ENCODE measurements around the gene ZNRF2.
A peak's percentile ranks its signal among the peaks of the same experiment; 100 is the strongest.

The ZNRF2 gene

GRCh38 chr7:30315589-30315988 is 31.2 kb downstream of the ZNRF2 start:
- Mint-ChIP-seq H3K27ac (peak overlapping the region; percentile 53), H3K27me3 (no peaks in the 10 kb centered on the region), H3K9me3 (peaks cover 2% of the 10 kb centered on the region), H3K36me3 (no peaks in the 10 kb centered on the region), H3K4me3 (no peak overlapping the region), H3K4me1 (peaks cover 68% of the 10 kb centered on the region)
- ATAC-seq, result no peak

- Mint-ChIP-seq H3K4me3 (peak overlapping the region; percentile 4), H3K9me3 (no peaks in the 10 kb centered on the region), H3K27ac (peak overlapping the region; percentile 99), H3K4me1 (peaks cover 67% of the 10 kb centered on the region), H3K27me3 (no peaks in the 10 kb centered on the region), H3K36me3 (peaks cover 10% of the 10 kb centered on the region)
- no peak for ATAC-seq
Observed at GRCh38 chr7:30320392-30320791, 36.0 kb downstream of the ZNRF2 start.

GRCh38 chr7:30321089-30321881 is 36.9 kb downstream of the ZNRF2 start:
- peaks cover 2% of the 10 kb centered on the region for H3K9me3 Mint-ChIP-seq
- ATAC-seq, result no peak
- H3K4me3 Mint-ChIP-seq, result peak overlapping the region; percentile 80
- peaks cover 14% of the 10 kb centered on the region for H3K36me3 Mint-ChIP-seq
- H3K27ac Mint-ChIP-seq, result peak overlapping the region; percentile 99
- H3K27me3 Mint-ChIP-seq, result no peaks in the 10 kb centered on the region
- peaks cover 71% of the 10 kb centered on the region for H3K4me1 Mint-ChIP-seq

GRCh38 chr7:30321882-30322192 is 37.4 kb downstream of the ZNRF2 start:
- Mint-ChIP-seq H3K4me1 (peaks cover 76% of the 10 kb centered on the region), H3K9me3 (peaks cover 4% of the 10 kb centered on the region), H3K27me3 (no peaks in the 10 kb centered on the region), H3K27ac (peak overlapping the region; percentile 99), H3K36me3 (peaks cover 19% of the 10 kb centered on the region), H3K4me3 (peak overlapping the region; percentile 80)
- ATAC-seq, result no peak

- peak; percentile 88 for ATAC-seq
- Mint-ChIP-seq H3K4me3 (peak overlapping the region; percentile 80), H3K27me3 (no peaks in the 10 kb centered on the region), H3K27ac (peak overlapping the region; percentile 99), H3K4me1 (peaks cover 76% of the 10 kb centered on the region), H3K9me3 (peaks cover 4% of the 10 kb centered on the region), H3K36me3 (peaks cover 23% of the 10 kb centered on the region)
Observed at GRCh38 chr7:30322271-30323005, 38.0 kb downstream of the ZNRF2 start.

GRCh38 chr7:30323006-30323355 is 38.6 kb downstream of the ZNRF2 start:
- peaks cover 4% of the 10 kb centered on the region for H3K9me3 Mint-ChIP-seq
- no peaks in the 10 kb centered on the region for H3K27me3 Mint-ChIP-seq
- H3K4me1 Mint-ChIP-seq, result peaks cover 70% of the 10 kb centered on the region
- H3K36me3 Mint-ChIP-seq, result peaks cover 23% of the 10 kb centered on the region
- H3K4me3 Mint-ChIP-seq, result peak overlapping the region; percentile 80
- H3K27ac Mint-ChIP-seq, result peak overlapping the region; percentile 99
- ATAC-seq, result peak; percentile 79

- H3K9me3 Mint-ChIP-seq, result peaks cover 7% of the 10 kb centered on the region
- H3K4me1 Mint-ChIP-seq, result peaks cover 68% of the 10 kb centered on the region
- no peak for ATAC-seq
- H3K27me3 Mint-ChIP-seq, result no peaks in the 10 kb centered on the region
- H3K36me3 Mint-ChIP-seq, result peaks cover 41% of the 10 kb centered on the region
- H3K27ac Mint-ChIP-seq, result no peak overlapping the region
- H3K4me3 Mint-ChIP-seq, result no peak overlapping the region
Observed at GRCh38 chr7:30327813-30328212, 43.4 kb downstream of the ZNRF2 start.

- no peak for ATAC-seq
- peaks cover 43% of the 10 kb centered on the region for H3K36me3 Mint-ChIP-seq
- peak overlapping the region; percentile 73 for H3K27ac Mint-ChIP-seq
- peaks cover 67% of the 10 kb centered on the region for H3K4me1 Mint-ChIP-seq
- peaks cover 7% of the 10 kb centered on the region for H3K9me3 Mint-ChIP-seq
- no peak overlapping the region for H3K4me3 Mint-ChIP-seq
- H3K27me3 Mint-ChIP-seq, result no peaks in the 10 kb centered on the region
Observed at GRCh38 chr7:30328381-30328780, 44.0 kb downstream of the ZNRF2 start.

- Mint-ChIP-seq H3K9me3 (peaks cover 7% of the 10 kb centered on the region), H3K4me3 (no peak overlapping the region), H3K27me3 (no peaks in the 10 kb centered on the region), H3K36me3 (peaks cover 34% of the 10 kb centered on the region), H3K27ac (peak overlapping the region; percentile 73), H3K4me1 (peaks cover 80% of the 10 kb centered on the region)
- no peak for ATAC-seq
Observed at GRCh38 chr7:30329716-30330115, 45.3 kb downstream of the ZNRF2 start.

- no peaks in the 10 kb centered on the region for H3K27me3 Mint-ChIP-seq
- peaks cover 33% of the 10 kb centered on the region for H3K36me3 Mint-ChIP-seq
- H3K27ac Mint-ChIP-seq, result peak overlapping the region; percentile 73
- peak overlapping the region; percentile 69 for H3K4me3 Mint-ChIP-seq
- ATAC-seq, result peak; percentile 82
- H3K4me1 Mint-ChIP-seq, result peaks cover 77% of the 10 kb centered on the region
- peaks cover 7% of the 10 kb centered on the region for H3K9me3 Mint-ChIP-seq
Observed at GRCh38 chr7:30330134-30331111, 46.0 kb downstream of the ZNRF2 start.

- H3K4me1 Mint-ChIP-seq, result peaks cover 78% of the 10 kb centered on the region
Observed at GRCh38 chr7:30331338-30331737, 46.9 kb downstream of the ZNRF2 start.

GRCh38 chr7:30332549-30332948 is 48.2 kb downstream of the ZNRF2 start:
- no peak for ATAC-seq
- Mint-ChIP-seq H3K36me3 (peaks cover 20% of the 10 kb centered on the region), H3K4me3 (no peak overlapping the region), H3K9me3 (peaks cover 3% of the 10 kb centered on the region), H3K27ac (no peak overlapping the region), H3K27me3 (no peaks in the 10 kb centered on the region), H3K4me1 (peaks cover 67% of the 10 kb centered on the region)

More at GRCh38 chr7:30331338-30331737, 46.9 kb downstream of the ZNRF2 start:
- Mint-ChIP-seq H3K27ac (peak overlapping the region; percentile 73), H3K27me3 (no peaks in the 10 kb centered on the region), H3K9me3 (peaks cover 4% of the 10 kb centered on the region), H3K36me3 (peaks cover 28% of the 10 kb centered on the region), H3K4me3 (no peak overlapping the region)
- no peak for ATAC-seq

GRCh38 chr7:30335763-30336487 is 51.5 kb downstream of the ZNRF2 start:
- no peak for ATAC-seq
- Mint-ChIP-seq H3K4me3 (no peak overlapping the region), H3K9me3 (peaks cover 3% of the 10 kb centered on the region), H3K36me3 (peaks cover 38% of the 10 kb centered on the region), H3K4me1 (peaks cover 72% of the 10 kb centered on the region), H3K27ac (no peak overlapping the region), H3K27me3 (no peaks in the 10 kb centered on the region)

- H3K27me3 Mint-ChIP-seq, result no peaks in the 10 kb centered on the region
- H3K4me3 Mint-ChIP-seq, result peak overlapping the region; percentile 2
- H3K9me3 Mint-ChIP-seq, result peaks cover 9% of the 10 kb centered on the region
Observed at GRCh38 chr7:30344513-30344912, 60.1 kb downstream of the ZNRF2 start.

More at GRCh38 chr7:30344513-30344912, 60.1 kb downstream of the ZNRF2 start:
- peaks cover 92% of the 10 kb centered on the region for H3K4me1 Mint-ChIP-seq
- no peak for ATAC-seq
- H3K36me3 Mint-ChIP-seq, result peaks cover 36% of the 10 kb centered on the region
- H3K27ac Mint-ChIP-seq, result peak overlapping the region; percentile 38
